ENCODE data around the gene BNC2.

The BNC2 gene

DNA sequence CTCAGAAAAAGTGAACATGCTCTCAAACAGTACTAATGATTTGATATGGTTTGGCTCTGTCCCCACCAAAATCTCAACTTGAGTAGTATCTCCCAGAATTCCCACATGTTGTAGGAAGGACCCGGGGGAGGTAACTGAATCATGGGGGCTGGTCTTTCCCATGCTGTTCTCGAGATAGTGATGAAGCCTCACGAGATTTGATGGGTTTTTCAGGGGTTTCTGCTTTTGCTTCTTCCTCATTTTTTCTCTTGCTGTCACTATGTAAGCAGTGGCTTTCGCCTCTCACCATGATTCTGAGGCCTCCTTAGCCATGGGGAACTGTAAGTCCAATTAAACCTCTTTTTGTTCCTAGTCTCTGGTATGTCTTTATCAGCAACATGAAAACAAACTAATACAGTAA is 401.3 kb downstream of the BNC2 start:
- TF ChIP-seq, protein P1, sequence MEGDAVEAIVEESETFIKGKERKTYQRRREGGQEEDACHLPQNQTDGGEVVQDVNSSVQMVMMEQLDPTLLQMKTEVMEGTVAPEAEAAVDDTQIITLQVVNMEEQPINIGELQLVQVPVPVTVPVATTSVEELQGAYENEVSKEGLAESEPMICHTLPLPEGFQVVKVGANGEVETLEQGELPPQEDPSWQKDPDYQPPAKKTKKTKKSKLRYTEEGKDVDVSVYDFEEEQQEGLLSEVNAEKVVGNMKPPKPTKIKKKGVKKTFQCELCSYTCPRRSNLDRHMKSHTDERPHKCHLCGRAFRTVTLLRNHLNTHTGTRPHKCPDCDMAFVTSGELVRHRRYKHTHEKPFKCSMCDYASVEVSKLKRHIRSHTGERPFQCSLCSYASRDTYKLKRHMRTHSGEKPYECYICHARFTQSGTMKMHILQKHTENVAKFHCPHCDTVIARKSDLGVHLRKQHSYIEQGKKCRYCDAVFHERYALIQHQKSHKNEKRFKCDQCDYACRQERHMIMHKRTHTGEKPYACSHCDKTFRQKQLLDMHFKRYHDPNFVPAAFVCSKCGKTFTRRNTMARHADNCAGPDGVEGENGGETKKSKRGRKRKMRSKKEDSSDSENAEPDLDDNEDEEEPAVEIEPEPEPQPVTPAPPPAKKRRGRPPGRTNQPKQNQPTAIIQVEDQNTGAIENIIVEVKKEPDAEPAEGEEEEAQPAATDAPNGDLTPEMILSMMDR (IDR thresholded peaks at IDR 0.05; ENCODE audit: low read depth, low read length) = no peak
- H3K4me3 ChIP-seq (ENCODE audit: low read depth, low read length) = no peak overlapping the region

DNA sequence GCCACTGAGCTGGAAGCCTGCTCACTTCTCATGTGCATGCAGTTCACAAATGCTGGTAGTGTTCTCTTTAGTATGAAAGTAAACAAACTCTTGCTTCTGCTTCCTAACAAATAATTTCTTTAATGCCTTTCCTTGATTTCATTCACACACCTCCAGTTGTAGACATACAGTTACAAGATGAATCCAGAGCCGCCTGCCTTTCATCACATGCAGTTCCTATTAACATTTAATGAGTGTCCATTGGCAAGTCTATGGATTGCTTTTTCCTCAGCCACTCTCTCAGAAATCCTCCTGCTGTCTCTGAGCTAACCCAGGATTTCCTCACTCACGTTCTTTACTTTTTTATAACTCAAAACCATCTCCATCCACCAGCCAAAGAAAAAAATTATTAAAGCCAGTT is 408.6 kb downstream of the BNC2 start:
- no peak overlapping the region for H3K4me3 ChIP-seq (ENCODE audit: low read depth, low read length)
- TF ChIP-seq, protein P1 (IDR thresholded peaks at IDR 0.05; ENCODE audit: low read depth, low read length) = no peak

DNA sequence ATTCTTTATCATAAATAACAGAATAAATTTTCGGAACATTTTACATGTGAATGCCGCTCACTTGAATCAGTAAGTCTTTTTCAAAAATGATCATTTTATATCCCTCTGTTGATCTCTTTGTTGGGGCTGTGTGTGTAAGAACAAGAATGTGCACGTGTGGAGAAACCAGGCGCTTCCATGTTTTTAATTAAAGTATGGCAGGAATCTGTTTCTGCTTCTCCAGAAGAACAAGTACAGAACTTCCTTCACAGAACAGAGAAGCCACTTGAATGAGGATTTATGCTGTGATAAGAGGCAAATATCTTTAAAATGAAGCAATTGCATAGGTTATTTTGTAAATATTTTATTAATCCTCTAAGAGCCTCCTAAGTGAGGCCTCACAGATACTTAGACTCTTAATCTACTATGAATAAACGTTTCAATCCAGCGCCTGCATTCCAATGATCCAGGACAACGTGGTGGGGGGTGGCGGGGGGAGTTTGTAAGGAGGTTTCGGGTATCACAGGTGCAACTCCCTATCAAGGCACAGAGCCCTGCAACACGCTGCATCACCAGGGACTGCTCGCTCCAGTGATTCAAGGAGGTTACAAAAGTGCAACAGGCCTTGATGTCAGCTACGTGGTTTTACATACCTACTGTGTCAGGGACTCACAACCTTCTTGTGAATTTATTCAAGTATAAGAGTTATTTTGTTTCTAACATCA is 409.2 kb downstream of the BNC2 start:
- H3K4me3 ChIP-seq (ENCODE audit: low read depth, low read length) = no peak overlapping the region
- TF ChIP-seq, protein P1 (IDR thresholded peaks at IDR 0.05; ENCODE audit: low read depth, low read length) = no peak

DNA sequence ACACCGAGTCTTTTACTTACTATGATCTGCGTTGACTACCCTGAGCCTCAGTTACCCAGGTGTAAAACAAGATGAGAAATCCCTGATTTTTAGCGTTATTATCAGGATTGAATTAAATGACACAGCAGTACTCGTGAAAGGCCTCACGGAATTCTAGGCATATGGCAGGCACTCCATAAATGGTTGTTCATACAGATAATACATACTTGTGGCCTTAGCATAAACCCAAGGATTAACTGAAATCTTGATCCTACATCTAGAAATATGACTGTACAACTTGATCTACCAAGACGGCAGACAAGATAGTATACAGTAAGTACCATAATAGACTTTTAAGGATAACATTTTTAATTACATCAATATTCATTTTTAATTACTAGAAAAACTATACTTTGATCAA is 409.8 kb downstream of the BNC2 start:
- H3K4me3 ChIP-seq (ENCODE audit: low read depth, low read length) = no peak overlapping the region
- TF ChIP-seq, protein P1 (IDR thresholded peaks at IDR 0.05; ENCODE audit: low read depth, low read length) = no peak

DNA sequence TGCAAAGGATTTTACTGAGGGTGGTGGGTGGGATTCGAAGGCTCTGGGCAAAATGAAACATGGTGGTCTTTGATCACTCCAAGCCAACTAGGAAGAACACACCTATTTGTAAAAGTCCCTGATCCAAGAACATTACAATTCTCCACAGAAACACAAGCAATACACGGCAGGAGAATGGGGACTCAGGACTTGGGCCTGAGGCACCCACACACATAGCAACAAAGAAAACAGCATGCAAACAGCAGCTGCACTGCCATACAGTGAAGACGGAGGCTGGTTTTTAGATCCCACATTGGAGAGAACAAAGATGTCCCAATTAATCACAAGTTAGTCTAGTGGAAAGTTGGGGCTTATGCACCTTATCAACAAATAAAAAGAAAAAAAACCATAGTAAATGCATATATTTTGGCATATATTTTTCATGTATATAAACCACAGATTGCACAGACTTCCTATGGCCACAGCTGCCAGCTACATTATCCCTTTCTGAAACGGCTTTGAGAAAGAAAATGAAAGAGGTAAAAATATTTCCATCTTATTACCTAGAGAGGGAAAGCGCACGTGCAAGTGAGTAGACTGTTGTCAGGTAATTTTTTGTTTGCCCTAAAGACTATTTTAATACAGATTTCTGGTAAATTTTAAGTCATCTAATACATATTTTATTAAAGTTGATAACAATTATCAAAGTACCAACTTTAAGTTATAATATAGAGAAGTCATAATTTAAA is 410.9 kb downstream of the BNC2 start:
- TF ChIP-seq, protein P1 (IDR thresholded peaks at IDR 0.05; ENCODE audit: low read depth, low read length) = no peak

DNA sequence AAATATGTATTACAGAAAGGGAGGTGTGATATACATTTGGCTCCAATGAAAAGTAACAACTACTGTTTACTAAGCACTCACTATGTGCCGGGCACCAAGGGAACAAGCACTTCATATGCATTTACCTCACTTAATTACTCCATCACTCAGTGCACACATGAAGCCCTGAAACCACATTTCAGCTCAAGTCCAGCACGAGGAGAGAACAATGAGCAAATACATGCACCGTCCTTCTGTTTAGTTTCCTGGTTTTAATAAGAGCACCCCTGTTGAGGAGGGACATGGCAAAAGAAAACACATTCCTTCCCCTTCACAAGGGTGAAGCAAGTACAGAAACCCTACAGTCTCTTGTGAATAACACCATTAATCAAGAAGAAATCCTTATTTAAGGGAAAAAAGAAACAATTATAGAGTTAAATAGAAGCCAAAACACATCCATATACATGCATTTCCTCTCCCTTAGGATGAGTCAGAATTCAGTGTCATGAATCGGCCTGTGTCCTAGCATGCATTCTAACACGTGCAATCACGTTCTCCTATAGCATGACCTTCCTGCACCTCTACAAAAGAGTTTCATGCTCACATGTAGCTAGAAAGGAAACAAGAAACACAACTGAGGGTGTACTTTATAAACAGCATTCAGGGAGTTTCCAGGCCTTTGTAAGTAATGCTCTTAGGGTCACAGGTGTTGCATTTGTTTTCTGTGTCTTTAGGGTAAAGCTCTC is 411.6 kb downstream of the BNC2 start:
- no peak overlapping the region for H3K4me3 ChIP-seq (ENCODE audit: low read depth, low read length)
- TF ChIP-seq, protein P1 (IDR thresholded peaks at IDR 0.05; ENCODE audit: low read depth, low read length) = no peak

More for the DNA sequence above, 410.9 kb downstream of the BNC2 start:
- no peak overlapping the region for H3K4me3 ChIP-seq (ENCODE audit: low read depth, low read length)

DNA sequence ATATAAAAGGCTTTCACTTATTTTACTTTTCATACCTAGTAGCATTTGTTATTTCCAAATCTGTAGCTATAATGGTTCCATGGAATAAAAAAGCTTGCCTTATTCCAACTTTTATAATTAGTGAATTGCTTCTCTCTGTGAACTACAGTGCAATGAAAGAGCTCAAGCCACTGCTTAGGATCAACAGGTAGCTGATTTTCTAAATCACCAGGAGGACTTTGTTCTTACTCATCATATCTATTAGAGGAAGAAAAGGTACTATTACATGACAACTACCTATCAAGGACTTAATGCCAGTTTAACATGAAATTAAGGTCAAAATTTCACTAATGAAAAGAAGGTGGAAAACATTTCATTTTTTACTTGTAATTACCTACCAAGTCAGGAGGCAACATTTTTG is 414.6 kb downstream of the BNC2 start:
- TF ChIP-seq, protein P1 (IDR thresholded peaks at IDR 0.05; ENCODE audit: low read depth, low read length) = no peak
- H3K4me3 ChIP-seq (ENCODE audit: low read depth, low read length) = no peak overlapping the region
